Uterus (tissue), 2 donors: ENCODE data around the gene KRT5.
"Not testable (repeated sequence)": the region's sequence is repeated elsewhere in the genome, so short reads cannot be mapped to it uniquely, and the experiment has no call there.

Experiments
- CTCF ChIP-seq, 4 experiments: fragments of 200-600 bp in 2 of 4; fragments of 450-650 bp in 2 of 4; sonication (generic) in 2 of 4; IDR thresholded peaks; one replicate each; pipeline ENCODE4 v1.5.1; 2016 to 2019; ENCODE audit warnings: antibody characterized with exemption in 4 of 4, mild to moderate bottlenecking in 2 of 4, moderate library complexity in 1 of 4
- POLR2A ChIP-seq, 2 donors: fragments of 450-650 bp; IDR thresholded peaks; one replicate each; pipeline ENCODE4 v1.6.1; 2016; ENCODE audit warnings: antibody characterized with exemption in 2 of 2, mild to moderate bottlenecking in 1 of 2, moderate library complexity in 1 of 2

GRCh38 chr12:52492405-52492804, 27.8 kb downstream of the KRT5 start:
- not testable (repeated sequence) for TF ChIP-seq CTCF, POLR2A (IDR thresholded peaks at IDR 0.05)
